Keratinocyte (primary cell): ENCODE results near the gene MYORG. TPM values are rescaled to one million over a fixed set of nuclear protein-coding genes. Genes with fewer than 3 reads are reported as not detected.

Experiments used
- DNase-seq: peaks from one replicate; pipeline ENCODE4 v3.0.0-alpha.2; 2011; ENCODE audit warnings: low read depth, missing footprints, low spot score
- FAIRE-seq: peaks from 2 replicates; lab custom pipeline; 2011; peaks lifted over from hg19 to GRCh38; lab: Jason Lieb, UNC
- H2AFZ ChIP-seq: 2 replicates; pipeline ENCODE4 v1.6.0; 2012; ENCODE audit warnings: low read length, control low read depth, inconsistent platforms; ENCODE audit not compliant: control insufficient read depth
- H3K27ac ChIP-seq: 2 replicates; pipeline ENCODE4 v1.5.1; 2011; ENCODE audit warnings: low read length; ENCODE audit not compliant: control insufficient read depth, insufficient read depth
- H3K27me3 ChIP-seq: 3 replicates; pipeline ENCODE4 v1.6.0; 2011; ENCODE audit warnings: low read length; ENCODE audit not compliant: control insufficient read depth, insufficient read depth; ENCODE audit errors: extremely low read depth
- H3K36me3 ChIP-seq, 2 experiments: 2 replicates in 1 of 2; 3 replicates in 1 of 2; pipeline ENCODE4 v1.5.1; 2011; ENCODE audit warnings: low read length in 2 of 2, mild to moderate bottlenecking in 1 of 2; ENCODE audit not compliant: control insufficient read depth in 2 of 2, insufficient read depth in 2 of 2; ENCODE audit errors: extremely low read depth in 1 of 2
- H3K4me1 ChIP-seq: 3 replicates; pipeline ENCODE4 v1.5.1; 2011; ENCODE audit warnings: low read length; ENCODE audit not compliant: control insufficient read depth, insufficient read depth; ENCODE audit errors: extremely low read depth
- H3K4me2 ChIP-seq: 3 replicates; pipeline ENCODE4 v1.6.0; 2011; ENCODE audit warnings: low read depth, low read length; ENCODE audit not compliant: control insufficient read depth, insufficient read depth; ENCODE audit errors: extremely low read depth
- H3K4me3 ChIP-seq, 3 experiments: fragments of 200-600 bp in 1 of 3; sonication (generic) in 1 of 3; 2 replicates in 2 of 3; 3 replicates in 1 of 3; pipeline ENCODE4 v1.5.1; 2011 to 2016; ENCODE audit warnings: low read length in 3 of 3, mild to moderate bottlenecking in 3 of 3, control low read depth in 2 of 3, inconsistent platforms in 1 of 3, low read depth in 1 of 3, mixed read lengths in 1 of 3, mixed run types in 1 of 3, moderate library complexity in 1 of 3; ENCODE audit not compliant: control insufficient read depth in 2 of 3, insufficient read depth in 2 of 3; ENCODE audit errors: extremely low read depth in 1 of 3
- H3K79me2 ChIP-seq: 2 replicates; pipeline ENCODE4 v1.6.0; 2012; ENCODE audit warnings: low read length; ENCODE audit not compliant: control insufficient read depth, insufficient read depth
- H3K9ac ChIP-seq: 3 replicates; pipeline ENCODE4 v1.6.0; 2011; ENCODE audit warnings: low read length; ENCODE audit not compliant: control insufficient read depth, insufficient read depth; ENCODE audit errors: extremely low read depth
- H3K9me1 ChIP-seq: 3 replicates; pipeline ENCODE4 v1.6.0; 2011; ENCODE audit warnings: low read length; ENCODE audit not compliant: control insufficient read depth, insufficient read depth; ENCODE audit errors: extremely low read depth
- H3K9me3 ChIP-seq: 2 replicates; pipeline ENCODE4 v1.5.1; 2012; ENCODE audit warnings: low read depth, low read length; ENCODE audit not compliant: control insufficient read depth
- H4K20me1 ChIP-seq: 3 replicates; pipeline ENCODE4 v1.6.0; 2011; ENCODE audit warnings: low read length; ENCODE audit not compliant: control insufficient read depth, insufficient read depth; ENCODE audit errors: extremely low read depth
- EZH2 ChIP-seq: IDR thresholded peaks from one replicate; pipeline ENCODE4 v1.6.1; 2012; ENCODE audit warnings: inconsistent platforms, mild to moderate bottlenecking, low read length, moderate library complexity
- dilution Hi-C: fragments of 300-500 bp; cut with MboI; formaldehyde crosslinking; loops from one replicate; pipeline ENCODE4 v1.7.0; 2020; ENCODE audit warnings: low sequenced_read_pairs; ENCODE audit not compliant: extremely low pct_ligation_motif_present
- polyA plus RNA-seq, 5 experiments: library from polyadenylated mRNA; depleted of rRNA in 3 of 5; stranded (reverse) in 3 of 5; stranded (forward) in 1 of 5; unstranded in 1 of 5; fragments of >200 nt; gene quantifications; 1 replicate in 1 of 5; 2 replicates in 3 of 5; 3 replicates in 1 of 5; pipeline versions ENCODE4 v1.2.1 to v1.2.3, GENCODE V29; 2011 to 2012; ENCODE audit warnings: missing spikeins in 2 of 5, low read depth in 1 of 5, low replicate concordance in 1 of 5
- TF ChIP-seq, protein P1 (sequence below), 3 experiments: IDR thresholded peaks in 1 of 3; conservative IDR thresholded peaks in 1 of 3; optimal IDR thresholded peaks in 1 of 3; 2 replicates in 2 of 3; 3 replicates in 1 of 3; pipeline versions ENCODE3 to v1.5.1; 2011; ENCODE audit warnings: low read length in 3 of 3, mild to moderate bottlenecking in 3 of 3, moderate library complexity in 2 of 3, control low read depth in 1 of 3, inconsistent platforms in 1 of 3; ENCODE audit not compliant: insufficient read depth in 2 of 3; ENCODE audit errors: extremely low read depth in 1 of 3

MYORG gene
- polyA plus RNA-seq, 1 donor (not counting 4 experiments of a cell fraction or from before 2014, with no cell fraction given) = 3.1 TPM

DNA sequence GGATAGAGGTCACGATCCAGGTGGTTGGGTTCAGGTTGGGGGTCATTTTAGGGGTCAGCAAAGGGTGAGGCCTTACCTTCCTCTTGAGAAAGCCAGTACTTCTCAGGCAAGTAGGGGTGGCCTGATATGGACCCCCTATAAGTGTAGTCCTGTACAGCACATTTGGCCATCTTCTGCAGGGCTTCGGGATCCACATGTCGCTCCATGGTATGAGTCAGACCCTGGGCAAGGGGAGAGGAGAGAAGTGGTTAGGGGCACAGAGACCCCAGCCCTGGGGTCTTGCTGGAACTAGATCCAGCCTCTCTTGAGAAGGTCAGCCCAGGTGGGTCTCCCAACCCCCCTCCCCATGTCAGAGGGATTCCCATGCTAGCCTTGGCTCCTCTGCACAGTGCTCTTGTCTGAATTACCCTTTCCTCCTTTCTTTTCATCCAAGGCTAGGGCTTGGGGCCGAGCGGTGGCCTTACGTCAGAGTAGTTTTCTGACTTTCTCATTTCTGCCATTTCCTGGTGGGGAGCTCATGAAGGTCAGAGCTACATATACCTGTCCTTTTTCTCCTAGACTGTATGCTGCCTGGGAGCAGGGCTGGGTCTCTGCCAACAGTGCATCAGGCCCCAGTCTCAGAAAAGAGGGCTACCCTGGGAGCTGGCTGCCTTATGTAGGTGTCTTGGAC, 9.0 kb upstream of the MYORG start:
- Histone ChIP-seq H3K27me3 (peaks cover 18% of the 10 kb centered on the region), H3K9me3 (no peaks in the 10 kb centered on the region), H2AFZ (no peak overlapping the region), H3K4me2 (no peak overlapping the region), H3K36me3 (no peaks in the 10 kb centered on the region), H3K9ac (no peak overlapping the region), H3K4me1 (peaks cover 5% of the 10 kb centered on the region), H4K20me1 (no peaks in the 10 kb centered on the region), H3K9me1 (no peaks in the 10 kb centered on the region), H3K4me3 (no peak overlapping the region), H3K79me2 (no peaks in the 10 kb centered on the region), H3K27ac (no peak overlapping the region)
- dilution Hi-C loops = no loop called here
- FAIRE-seq (no peak), DNase-seq (no peak)
- TF ChIP-seq, protein P1, sequence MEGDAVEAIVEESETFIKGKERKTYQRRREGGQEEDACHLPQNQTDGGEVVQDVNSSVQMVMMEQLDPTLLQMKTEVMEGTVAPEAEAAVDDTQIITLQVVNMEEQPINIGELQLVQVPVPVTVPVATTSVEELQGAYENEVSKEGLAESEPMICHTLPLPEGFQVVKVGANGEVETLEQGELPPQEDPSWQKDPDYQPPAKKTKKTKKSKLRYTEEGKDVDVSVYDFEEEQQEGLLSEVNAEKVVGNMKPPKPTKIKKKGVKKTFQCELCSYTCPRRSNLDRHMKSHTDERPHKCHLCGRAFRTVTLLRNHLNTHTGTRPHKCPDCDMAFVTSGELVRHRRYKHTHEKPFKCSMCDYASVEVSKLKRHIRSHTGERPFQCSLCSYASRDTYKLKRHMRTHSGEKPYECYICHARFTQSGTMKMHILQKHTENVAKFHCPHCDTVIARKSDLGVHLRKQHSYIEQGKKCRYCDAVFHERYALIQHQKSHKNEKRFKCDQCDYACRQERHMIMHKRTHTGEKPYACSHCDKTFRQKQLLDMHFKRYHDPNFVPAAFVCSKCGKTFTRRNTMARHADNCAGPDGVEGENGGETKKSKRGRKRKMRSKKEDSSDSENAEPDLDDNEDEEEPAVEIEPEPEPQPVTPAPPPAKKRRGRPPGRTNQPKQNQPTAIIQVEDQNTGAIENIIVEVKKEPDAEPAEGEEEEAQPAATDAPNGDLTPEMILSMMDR (optimal IDR thresholded peaks at IDR 0.05 in 1 of 3, IDR thresholded peaks at IDR 0.05 in 1 of 3, conservative IDR thresholded peaks at IDR 0.05 in 1 of 3; ENCODE audit: extremely low read depth in 1 of 3, insufficient read depth in 2 of 3, low read length in 3 of 3) = no peak
- no peak for TF ChIP-seq EZH2

DNA sequence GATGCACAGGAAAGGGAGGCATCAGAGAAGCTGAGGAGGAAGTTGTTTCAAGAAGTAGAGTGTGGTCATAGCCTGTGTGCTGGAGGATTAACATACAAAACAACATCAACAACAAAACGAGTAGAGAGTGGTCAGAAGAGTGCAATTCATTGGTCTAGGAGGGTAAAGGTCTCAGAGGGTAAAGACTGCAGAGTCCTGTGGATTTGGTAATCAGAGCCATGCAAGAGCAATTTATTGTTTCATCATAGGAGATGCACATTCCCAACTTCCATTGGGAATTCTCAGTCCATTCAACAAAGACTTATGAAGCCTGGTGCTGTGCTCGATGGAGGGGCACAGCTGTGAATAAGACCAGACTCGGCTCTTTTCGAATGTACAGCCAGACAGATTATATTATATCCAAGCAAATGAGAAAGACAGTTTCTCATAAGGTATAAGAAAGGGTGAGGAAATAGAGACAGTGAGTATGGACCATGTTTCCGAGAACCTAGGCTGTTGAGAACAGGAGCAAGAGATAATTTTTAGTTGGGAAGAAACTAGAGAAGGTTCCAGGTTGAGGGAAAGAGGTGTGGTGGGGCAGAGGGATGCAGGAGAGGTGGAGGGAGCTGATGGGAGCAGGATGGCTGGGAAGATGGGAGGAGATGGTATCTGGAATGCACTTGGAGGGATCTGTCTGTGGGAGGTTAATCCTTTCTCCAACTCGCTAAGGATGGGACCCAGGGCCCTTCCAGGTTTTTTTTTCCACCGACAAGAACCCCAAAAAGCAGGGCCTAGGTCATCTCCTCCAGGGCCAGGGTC, 7.9 kb upstream of the MYORG start:
- TF ChIP-seq, protein P1 (optimal IDR thresholded peaks at IDR 0.05 in 1 of 3, IDR thresholded peaks at IDR 0.05 in 1 of 3, conservative IDR thresholded peaks at IDR 0.05 in 1 of 3; ENCODE audit: extremely low read depth in 1 of 3, insufficient read depth in 2 of 3, low read length in 3 of 3) = no peak
- no peaks in the 10 kb centered on the region for H3K9me3 ChIP-seq
- DNase-seq = no peak
- H3K9ac ChIP-seq = no peak overlapping the region
- dilution Hi-C loops = no loop called here
- H3K79me2 ChIP-seq = no peaks in the 10 kb centered on the region
- H3K4me1 ChIP-seq = peaks cover 9% of the 10 kb centered on the region
- no peak overlapping the region for H2AFZ ChIP-seq
- no peak overlapping the region for H3K4me3 ChIP-seq
- no peaks in the 10 kb centered on the region for H3K36me3 ChIP-seq
- H3K9me1 ChIP-seq = no peaks in the 10 kb centered on the region
- no peak overlapping the region for H3K4me2 ChIP-seq
- H3K27ac ChIP-seq = no peak overlapping the region
- H4K20me1 ChIP-seq = no peaks in the 10 kb centered on the region
- H3K27me3 ChIP-seq = peaks cover 18% of the 10 kb centered on the region
- FAIRE-seq = no peak
